Activated gamma-delta T cell treated with Interleukin-2 at 50 U/mL for 16 hours (primary cell): ENCODE measurements around the gene ELF5.

Source experiments
- DNase-seq: peaks from one replicate; pipeline ENCODE4 v3.0.0-alpha.2; 2020

Gene ELF5

DNA sequence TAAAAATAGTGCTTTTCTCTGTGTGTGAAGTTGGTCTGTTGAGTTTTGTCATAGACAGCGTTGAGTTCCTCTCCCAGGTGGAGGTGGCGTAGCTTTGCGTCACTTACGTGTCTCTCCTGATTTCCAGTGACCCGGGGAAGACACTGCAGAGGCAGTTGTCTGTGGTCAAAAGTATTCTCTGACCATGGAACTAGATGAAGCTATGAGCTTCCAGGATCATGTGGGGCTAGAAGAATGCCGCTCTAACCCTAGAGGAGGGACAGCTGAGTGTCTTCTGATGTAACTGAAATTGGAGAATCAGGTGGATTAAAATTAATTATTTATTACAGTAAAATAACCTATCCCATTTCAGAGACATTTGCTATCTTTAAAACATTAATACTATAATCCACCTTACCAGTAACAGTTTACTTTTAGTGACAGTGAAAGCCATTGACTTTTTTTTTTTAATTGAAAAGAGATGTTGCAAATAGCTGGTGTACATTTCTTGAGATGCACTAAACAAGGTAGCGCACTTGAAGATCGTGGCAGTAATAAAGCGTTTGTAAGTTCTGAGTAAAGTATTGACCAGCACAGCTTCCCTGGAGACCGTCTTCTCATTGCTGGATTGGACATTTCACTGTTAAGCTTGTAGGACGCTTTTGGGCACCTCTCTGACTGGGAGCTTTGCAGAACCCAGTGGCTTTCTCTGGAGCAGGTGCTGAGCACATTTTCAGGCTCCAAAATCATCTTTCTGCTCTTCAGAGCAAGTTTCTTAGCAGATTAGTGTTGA is 65.2 kb downstream of the ELF5 start:
- no peak for DNase-seq

DNA sequence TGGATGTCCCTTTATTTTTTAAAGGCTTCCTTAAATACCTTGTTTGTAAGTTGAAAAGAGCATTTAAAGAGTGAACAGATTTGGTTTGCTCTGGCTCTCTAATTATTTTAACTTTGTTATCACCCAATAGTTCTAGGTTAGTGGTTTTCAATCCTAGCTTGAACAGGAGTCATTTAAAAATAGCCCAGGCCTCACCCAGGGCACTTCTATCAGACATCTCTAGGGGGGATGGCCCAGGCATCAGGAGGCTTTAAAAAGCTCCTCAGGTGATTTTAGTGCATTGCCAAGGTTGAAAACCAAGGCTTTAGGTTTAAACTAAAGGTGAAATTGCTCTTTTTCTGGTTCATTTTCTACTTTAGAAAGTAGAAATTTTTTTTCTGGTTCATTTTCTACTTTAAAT is 66.5 kb downstream of the ELF5 start:
- no peak for DNase-seq

DNA sequence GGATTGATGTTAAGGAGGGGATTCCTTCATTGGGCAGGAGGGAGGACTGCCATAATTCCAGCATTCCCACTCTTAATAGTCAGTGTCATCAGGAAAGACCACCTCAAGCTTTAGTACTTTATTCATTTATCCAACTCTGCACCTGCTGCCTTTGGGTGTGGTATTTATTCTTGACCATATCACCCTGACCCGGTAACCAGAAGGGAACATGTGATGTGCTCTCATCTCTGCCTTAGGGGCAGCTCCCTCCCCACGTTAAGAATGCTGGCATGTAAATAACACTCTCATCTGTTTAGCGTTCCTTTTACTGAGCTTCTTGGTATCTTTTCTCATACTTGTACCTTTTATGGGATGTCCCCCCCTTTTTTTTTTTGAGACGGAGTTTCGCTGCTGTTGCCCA is 67.2 kb downstream of the ELF5 start:
- no peak for DNase-seq

DNA sequence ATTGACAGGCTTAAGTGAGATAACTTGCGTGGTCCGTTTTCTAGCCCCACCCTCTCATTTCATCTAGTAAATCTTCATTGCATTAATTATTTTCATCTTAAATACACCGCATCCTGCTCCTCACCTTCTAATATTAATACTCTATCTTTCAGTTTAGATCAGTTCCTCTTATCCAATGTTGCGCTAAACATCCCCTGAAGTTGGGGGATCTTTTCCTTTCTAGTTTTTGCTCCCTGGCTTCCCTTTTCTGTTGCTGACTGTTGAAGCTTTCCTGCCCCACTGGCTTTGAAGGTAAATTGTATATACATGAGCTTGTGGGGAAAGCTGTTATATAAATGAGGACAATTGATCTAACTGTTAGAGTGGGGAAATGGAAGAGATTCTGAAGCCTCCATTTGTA is 67.6 kb downstream of the ELF5 start:
- DNase-seq = no peak

DNA sequence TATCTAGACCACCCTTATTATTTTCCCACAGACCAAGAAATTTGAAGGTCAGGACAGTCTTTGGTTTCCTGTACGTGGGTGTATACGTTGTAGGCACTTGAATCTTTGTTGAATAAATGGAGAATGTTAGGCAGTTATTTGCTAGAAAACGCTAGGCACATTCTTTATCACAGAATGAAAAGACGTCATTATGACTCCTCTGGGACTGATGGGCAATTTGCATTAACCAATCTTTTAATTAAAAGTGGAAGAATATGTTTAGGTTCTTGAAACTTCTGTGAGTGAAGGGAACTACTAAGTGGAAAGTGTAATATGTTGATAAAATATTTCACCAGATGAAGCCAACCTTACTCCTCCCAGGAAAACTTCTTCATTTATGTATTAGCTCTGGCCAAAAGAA is 69.2 kb downstream of the ELF5 start:
- DNase-seq = no peak

DNA sequence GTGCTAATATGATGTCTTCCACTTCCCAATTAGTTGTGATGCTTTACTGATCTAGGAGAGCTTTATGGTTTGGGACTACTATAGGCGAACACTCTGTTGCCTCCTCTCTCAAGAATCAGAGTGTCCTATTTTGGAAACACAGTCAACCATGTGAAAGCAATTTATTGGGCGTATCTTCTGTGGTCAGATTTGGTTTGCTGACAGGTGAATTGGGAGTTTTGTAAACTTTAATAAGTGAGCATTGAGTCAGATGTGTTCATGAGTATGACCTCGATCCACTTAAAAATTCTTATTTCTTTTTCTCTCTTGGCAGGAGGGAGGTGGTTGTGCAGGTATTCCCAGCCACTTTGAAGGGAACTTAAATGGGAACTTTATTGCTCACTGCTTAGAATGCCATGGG is 70.5 kb downstream of the ELF5 start:
- DNase-seq = no peak

DNA sequence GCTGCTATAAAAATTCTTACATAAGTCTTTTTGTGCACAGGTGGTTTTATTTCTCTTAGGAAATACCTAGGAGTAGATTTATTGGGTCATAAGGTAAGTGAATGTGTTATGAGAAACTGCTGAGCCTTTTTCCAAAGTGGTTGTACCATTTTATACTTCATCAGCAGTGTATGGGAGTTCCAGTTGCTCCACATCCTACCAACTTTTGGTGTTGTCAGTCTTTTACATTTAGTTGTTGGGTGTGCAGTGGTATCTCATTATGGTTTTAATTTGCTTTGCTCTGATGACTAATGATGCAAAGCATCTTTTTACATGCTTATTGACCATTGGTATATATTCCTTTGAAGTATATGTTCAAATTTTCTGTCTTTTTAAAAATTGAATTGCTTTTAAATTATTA is 71.8 kb downstream of the ELF5 start:
- DNase-seq = no peak

DNA sequence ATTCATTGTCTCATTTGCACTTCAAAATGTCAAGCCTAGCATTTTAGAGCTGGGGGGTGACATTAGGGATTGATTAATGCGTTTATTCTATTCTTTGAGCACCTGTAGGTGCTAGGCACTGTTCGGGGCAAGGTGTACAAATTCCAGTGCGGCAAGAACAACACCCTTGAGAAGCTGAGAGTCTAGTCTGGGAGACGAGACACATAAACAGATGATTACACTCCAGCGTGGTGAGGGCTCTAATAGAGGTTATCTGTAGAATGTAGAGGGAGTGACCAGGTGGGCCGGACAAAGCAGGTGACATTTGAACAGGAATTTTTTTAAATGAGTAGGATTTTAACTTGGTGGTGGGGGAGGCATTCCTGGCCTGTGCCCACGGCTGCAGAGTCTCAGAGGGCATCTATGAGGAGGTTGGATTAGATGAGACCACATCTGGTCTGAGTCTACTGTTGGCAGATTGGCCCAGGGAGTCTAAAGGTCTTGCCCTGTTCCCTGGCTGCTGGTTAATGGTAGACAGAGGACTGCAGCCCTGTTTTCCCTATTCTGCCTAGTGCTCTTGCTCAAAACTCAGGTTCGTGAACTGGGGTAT is 73.9 kb downstream of the ELF5 start:
- DNase-seq = no peak

DNA sequence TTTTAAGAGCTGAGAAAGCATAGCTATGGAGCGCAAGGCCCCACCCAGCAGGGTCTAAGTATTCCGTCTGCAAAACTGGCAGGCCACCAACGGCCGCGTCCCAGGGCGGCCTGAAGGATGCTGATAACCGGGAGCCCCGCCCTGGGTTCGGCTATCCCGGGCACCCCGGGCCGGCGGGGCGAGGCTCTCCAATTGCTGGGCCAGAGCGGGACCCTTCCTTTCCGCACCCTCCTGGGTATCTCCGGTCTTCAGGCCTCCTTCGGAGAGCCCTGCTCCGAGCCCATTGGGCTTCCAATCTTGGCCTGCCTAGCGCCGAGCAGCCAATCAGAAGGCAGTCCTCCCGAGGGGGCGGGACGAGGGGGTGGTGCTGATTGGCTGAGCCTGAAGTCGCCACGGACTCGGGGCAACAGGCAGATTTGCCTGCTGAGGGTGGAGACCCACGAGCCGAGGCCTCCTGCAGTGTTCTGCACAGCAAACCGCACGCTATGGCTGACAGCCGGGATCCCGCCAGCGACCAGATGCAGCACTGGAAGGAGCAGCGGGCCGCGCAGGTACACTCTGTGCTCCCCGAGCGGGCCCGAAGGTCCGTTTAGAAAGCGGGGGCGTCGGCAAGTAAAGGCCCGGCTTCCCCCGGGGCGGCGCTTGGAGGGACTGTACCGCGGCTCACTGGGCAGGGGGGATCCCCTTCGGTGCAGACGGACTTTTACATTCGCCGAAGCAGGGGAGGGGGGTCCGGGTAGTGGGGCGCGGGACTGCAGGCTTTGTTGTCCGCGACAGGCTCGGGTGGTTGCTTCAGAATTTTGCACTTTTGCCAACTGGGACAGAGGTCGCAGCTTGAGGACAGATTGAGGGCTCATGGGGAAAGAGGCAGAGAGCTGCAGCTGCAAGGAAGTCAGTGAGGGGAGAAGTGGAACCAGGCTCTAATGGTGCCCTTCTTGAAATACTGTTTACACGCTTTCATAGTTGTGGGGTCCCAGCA is 74.8 kb downstream of the ELF5 start, which contains the start of gene CAT:
Gene CAT, plus strand, starts transcription at position 406 of the 979 bp plus-strand sequence. Its CDS starts 80 bp downstream, at position 486.
- DNase-seq = peak; percentile 97

DNA sequence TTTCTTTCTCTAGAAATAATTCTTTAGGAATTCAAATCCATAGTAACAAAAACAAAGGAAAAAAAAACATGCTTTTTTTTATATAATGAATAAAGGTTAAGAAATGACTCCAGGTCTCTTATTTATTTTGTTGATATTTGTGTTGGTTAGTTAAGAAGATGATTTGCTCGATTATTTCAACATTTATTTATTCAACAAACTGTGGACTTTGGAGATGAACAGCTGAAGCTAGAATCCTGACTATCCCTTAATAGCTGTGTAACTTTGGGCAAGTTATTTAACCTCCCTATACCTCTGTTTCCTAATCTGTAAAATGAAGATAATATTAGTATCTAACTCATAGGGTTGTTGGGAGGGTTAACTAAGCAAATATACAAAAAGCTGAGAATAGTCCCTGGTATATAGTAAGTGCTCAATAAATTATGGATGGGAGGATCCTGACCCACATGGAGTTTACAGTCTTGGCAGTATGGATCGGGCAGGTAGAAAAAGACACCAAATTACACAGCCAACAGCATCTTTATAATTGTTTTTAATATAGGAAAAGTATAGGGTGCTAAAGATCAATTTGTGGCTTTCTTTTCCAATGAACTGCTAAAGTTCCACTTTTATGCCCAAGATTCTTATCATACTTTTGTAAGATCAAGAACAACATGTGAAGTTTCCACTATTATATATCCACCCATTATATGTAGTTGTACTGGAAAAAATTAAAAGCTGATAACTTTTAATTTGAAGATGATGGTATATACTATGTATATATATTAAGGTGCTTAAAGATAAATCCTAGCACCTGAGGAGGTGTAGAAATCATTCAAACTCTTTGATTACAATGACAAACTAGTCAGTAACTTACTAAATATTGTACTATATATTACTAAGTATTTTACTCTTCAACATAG is 76.1 kb downstream of the ELF5 start:
- DNase-seq = no peak

DNA sequence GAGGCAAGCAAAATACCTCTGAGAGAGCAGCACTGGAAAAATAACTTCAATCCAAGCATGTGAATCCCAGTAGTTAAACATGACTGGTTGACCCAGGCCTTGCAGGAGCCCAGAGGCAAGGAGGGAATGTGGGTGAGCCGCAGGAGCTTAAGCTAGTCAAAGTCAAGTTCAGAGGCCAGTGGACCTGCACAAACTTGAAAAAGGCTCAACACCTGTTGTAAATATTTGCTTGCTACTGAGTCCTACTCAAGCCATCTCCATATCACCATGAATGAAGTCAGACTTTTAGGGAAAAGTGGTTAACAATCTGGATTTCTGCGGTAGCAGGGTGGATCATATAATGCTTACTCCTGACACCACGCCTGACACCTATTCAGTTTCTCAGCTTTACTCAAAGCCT is 79.7 kb downstream of the ELF5 start:
- no peak for DNase-seq

DNA sequence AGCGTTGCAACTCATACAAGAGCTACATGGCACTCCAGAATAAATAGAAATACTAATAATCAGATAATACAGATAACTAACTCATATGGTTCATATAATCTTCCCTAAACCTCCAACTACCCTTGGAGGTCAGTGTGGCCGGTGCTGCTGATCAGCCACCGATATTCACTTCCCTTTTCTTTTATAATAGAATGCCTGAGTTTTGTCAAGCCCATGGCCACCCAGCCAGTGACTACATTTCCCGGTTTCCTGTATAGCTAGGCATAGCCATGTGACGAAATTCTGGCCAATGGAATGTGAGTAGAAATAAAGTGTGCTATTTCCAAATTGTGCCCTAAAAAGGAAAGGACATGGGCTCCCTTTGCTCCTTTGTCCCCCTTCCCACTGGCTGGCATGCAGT is 80.8 kb downstream of the ELF5 start:
- DNase-seq = no peak

DNA sequence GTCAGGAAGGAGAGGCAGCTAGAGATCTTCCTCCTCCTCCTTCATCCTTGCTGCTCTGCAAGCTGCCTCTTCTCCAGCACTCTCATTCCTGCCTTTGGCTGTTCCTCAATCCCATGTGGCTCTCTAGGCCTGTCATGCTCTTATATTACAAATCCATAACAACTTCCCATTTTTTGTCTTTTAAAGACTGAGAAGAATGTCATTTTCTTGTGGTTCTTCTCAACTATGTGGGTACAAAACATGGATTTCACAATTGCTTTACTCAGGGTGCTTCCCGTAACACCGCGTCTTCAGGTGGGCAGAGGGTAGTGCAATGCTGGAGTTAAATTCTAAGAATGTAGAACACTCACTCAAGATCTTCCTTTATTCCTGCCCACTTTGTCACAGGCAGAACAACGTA is 81.6 kb downstream of the ELF5 start:
- DNase-seq = no peak
